ENCODE measurements around the gene DGKQ.

GRCh38 chr4:931194-931959 lies 42.0 kb downstream of the DGKQ start:
- TF ChIP-seq CTCF (IDR thresholded peaks at IDR 0.05): no peak
- no peak for TF ChIP-seq EP300 (IDR thresholded peaks at IDR 0.05; ENCODE audit: low read depth)

Data from transverse colon (tissue), 3 donors.